Stimulated activated CD4-positive, alpha-beta T cell treated with anti-CD3 and anti-CD28 coated beads, Interleukin-15, amount 100 ng/mL, for 24 hours (primary cell): ENCODE measurements around the gene LRRC74B.
A peak's percentile ranks its signal among the peaks of the same experiment; 100 is the strongest.

Experiments used
- DNase-seq: peaks from one replicate; pipeline ENCODE4 v3.0.0-alpha.2; 2020

LRRC74B gene

DNA sequence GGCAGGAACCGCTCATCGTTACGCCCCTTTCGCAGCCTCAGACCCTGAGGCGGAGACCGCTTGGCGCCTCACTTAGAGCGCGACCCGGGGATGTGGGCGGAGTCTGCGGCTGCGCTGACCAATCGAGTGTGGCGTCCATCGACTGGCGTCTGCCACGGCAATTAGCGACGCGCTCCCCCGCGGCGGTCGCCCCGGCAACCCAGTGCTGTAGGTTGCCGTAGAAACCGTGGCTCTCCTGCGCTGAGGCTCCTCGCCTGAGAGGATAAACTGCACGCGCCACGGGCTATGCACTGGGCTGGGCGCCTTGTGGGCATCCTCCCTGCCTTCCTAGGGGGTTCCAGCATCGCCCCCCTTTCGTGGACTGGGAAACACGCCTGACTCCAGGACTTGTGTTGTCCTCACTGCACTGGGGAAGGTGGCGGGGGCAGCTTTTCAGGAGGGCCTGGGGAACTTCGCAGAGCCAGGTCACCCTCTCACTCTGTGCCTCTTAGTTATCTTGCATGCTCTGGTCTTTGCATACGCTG is 31.5 kb upstream of the LRRC74B start:
- peak; percentile 94 for DNase-seq

GRCh38 chr22:21014726-21015465 is 30.9 kb upstream of the LRRC74B start, which contains the start of gene P2RX6:
Gene P2RX6, plus strand, starts transcription at chr22:21015165. Its CDS starts 10 bp downstream, at chr22:21015175.
- no peak for DNase-seq

DNA sequence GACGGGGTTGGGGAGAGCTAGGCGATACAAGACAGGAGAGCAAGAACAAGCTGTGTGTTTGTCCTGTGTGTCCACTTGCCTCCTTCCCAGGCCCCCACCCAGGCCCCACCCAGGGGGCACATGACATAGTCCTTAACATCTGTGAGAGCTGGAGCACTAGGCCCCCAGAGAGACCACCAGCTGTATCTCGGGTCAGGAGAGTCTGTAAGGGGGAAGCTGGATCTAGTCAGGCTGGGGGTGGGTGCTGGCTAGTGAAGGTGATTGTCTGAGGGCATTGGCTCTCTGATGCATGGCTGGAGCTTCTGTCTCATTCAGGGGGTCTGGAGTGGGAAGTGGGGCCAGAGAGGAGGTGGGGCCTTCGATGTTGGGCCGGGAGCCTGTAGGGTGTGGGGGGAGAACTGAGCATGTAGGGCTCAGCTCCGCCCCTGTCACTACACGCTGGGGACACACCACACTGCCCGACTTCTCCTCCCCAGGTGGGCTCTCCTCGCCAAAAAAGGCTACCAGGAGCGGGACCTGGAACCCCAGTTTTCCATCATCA is 30.2 kb upstream of the LRRC74B start:
- no peak for DNase-seq

DNA sequence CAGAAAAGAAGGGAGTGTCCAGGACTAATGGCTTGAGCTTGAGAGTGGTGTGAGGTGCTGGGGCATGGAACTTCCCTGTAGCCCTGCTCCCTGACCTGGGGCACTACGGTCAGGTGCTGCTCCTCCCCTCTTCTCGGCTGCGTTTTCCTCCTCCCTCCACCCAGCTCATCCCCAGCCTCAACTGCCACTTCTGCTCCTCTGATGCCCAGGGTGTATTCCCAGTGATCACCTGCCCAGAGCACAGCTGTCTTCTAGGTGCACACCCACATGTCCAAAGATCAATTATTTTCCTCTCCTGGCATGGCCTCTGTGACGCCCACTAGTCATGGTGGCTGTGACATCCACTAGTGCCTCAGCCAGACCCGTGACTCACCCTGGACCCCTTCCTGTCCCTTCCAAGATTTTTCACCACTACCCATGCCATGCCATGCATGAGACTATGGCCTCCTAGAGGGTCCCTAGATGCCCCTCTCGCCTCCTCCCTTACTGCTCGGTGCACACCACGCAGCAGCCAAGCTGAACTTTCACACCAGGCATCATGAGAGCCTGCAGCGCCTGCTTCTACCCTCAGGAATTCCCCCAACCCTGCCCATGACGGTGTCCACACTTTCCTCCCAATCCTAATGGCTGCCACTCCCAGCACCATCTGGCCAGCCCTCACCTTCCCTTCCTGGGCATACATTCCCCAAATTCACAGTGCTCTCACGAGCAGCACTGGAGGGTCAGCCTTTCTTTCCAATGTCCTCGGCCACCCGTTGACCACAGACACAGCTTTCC is 28.9 kb upstream of the LRRC74B start:
- DNase-seq = no peak

DNA sequence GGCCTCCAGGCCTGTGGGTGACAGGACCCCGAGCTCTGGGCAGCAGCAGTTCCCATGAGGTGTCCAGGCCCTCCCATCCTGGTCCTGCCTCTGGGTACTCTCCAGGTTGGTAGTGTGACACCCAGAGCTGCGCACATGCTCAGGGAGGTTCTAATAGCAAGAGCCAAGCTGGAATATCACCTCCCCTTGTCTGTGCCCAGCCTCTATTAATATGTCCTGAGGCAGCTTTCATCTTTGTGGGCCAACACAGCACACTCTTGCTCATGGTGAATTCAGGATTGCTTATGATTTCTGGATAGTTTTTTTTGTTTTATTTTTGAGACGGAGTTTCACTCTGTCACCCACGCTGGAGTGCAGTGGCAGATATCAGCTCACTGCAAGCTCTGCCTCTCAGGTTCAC is 27.4 kb upstream of the LRRC74B start:
- no peak for DNase-seq

DNA sequence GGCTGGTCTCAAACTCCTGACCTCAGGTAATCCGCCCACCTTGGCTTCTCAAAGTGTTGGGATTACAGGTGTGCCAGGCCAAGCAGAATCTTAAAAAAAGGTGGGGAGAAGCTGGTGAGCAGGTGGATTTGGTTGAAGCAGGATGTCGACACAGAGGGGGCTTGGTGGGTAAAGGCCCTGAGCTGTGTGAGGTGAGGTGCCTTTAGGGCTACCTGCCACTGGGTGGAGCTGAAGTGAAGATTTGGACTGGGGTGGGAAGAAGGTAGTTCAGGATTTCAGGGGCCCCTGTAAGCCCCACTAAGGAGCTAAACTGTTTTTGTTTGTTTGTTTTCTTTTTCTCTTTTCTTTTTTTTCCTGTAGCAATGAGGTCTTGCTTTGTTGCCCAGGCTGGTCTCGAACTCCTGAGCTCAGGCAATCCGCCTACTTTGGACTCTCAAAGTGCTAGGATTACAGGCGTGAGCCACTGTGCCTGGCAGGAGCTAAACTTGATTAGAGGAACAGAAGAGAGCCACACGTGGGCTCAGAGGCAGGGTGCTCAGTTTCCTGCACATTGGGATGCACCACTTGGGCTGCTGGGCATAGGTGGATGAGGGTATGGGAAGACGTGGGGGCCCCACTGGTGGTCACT is 24.8 kb upstream of the LRRC74B start:
- peak; percentile 33 for DNase-seq

DNA sequence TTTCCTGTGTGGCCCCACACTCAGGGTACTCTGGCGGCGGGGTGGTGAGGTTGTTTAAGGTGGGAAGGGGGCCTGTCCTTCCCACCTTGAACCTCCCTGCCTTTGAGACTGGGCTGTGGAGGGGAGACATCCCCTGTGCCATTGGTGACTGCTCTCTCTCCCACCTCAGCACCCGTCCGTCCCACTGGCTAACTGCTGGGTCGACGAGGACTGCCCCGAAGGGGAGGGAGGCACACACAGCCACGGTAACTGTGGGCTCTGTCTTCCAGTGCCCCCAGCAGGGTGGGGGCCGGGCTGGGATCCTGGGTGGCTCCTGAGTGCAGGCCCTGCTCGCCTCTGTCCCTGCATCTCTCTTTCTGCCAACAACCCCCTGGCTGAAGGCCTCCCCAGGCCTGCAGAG is 23.2 kb upstream of the LRRC74B start:
- no peak for DNase-seq

DNA sequence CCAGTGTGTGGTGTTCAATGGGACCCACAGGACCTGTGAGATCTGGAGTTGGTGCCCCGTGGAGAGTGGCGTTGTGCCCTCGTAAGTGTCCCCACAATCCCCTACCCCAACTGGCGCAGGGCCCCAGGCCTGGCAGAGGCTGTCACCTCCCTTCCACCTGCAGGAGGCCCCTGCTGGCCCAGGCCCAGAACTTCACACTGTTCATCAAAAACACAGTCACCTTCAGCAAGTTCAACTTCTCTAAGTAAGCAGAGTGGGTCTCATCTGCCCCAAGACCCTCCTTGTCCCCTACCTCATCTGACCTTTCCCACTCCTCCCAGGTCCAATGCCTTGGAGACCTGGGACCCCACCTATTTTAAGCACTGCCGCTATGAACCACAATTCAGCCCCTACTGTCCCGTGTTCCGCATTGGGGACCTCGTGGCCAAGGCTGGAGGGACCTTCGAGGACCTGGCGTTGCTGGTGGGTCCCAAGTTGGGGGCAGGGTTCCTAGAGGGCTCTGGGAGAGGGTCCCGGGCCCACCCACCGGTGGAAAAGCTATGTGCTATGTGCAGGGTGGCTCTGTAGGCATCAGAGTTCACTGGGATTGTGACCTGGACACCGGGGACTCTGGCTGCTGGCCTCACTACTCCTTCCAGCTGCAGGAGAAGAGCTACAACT is 22.7 kb upstream of the LRRC74B start:
- no peak for DNase-seq

GRCh38 chr22:21025266-21025665 is 20.5 kb upstream of the LRRC74B start:
- DNase-seq = no peak

- no peak for DNase-seq
These were observed 19.7 kb upstream of the LRRC74B start for GRCh38 chr22:21025763-21026755.

GRCh38 chr22:21026783-21027692 is 18.7 kb upstream of the LRRC74B start:
- DNase-seq = no peak

DNA sequence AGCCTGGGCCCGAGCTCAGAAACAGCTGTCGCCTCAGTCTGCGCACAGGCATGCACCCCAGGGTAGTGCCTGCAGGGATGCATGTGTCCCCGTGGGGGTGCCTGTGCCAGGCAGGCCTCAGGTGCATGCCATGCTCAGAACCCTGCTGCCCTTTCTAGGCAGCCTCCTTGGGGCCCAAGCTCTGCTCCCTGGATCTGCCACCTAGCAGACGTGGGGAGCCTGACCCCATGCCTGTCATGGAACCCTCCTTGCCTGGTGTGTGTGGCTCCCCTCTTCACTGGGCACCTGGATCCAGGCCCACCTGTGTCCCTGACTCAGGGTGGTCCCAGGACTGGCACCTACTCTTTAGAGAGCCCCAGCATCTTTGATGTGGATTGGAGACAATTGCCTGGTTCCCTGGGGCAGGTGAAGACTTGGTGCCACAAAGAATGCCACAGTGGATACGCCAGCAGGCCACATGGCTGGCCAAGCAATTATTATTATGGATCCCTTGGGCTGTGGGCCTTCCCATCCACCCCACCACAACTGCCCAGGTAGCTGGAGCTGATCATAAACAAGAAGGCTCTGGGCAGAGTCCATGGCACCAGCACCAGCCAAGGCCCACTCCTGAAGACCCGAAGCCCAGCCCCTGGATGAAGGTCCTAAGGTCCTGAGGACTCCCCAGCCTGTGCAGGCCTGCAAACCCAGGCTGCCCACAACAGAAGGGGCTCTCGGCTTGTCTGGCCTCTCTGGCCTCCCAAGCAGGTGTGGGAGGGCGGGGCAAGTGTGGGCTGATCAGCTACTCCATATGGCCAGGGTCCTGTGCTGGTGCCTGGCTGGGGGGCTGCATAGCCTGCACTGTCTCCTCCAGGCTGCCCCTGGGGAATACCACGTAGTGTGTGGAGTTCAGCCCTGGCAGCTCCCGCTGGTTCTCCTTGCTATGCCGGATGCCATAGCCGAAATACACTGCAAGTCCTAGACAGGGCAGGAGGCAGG is 17.2 kb upstream of the LRRC74B start:
- DNase-seq = no peak

DNA sequence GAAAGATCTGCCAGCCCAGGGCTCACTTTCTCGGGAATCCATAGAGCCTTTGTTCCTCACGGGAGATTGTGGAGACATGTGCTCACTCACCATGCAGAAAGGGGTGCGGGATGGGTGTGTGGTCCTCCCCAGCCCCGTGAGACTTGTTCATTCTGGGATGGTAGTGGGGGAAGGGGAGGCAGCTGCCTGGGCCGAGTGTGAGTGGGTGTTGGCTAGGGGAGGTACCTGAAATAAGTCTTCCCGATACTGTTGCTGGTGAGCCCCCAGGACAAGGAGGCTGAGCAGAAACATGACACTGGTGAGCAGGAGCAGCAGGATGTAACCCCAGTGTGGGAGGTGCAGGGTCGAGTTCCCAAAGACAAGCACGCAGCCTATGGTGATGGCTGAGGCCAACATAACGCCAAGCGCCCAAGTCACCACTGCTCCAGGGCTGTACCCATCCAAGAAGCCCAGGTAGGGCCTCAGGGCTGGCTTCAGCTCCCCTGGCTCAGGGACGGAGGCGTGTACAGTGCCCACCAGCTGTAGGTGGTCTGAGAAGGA is 16.2 kb upstream of the LRRC74B start:
- no peak for DNase-seq

GRCh38 chr22:21030032-21030431 is 15.7 kb upstream of the LRRC74B start:
- DNase-seq = no peak

- no peak for DNase-seq
These were observed 14.9 kb upstream of the LRRC74B start for GRCh38 chr22:21030621-21031544.

DNA sequence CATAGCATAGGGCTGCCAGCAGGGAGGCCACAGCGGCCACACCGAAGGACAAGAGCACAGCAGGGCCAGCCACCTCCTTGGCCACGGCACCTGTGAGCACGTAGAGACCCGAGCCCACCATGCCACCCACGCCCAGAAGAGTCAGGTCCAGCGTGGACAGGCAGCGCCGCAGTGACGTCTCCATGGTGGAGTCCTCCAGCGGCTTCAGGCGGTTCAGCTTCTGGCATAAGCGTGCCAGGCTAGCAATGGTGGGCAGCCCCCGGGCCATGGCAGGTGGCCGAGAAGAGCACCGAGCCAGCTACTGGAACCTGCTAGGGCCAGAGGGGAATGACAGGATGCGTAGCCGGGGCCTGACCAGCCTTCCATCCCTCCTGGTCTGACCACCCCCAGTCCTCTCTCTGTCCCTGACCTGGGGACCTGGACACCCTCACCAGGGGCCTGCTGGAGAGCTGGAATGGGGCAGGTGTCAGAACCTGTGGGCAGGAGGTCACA is 14.2 kb upstream of the LRRC74B start:
- DNase-seq = no peak
